ENCODE data around the gene TNNT1.

GRCh38 chr19:55160128-55160985 lies 11.4 kb upstream of the TNNT1 start:
- peak; percentile 98 for TF ChIP-seq CTCF (IDR thresholded peaks at IDR 0.05)
- no peak for TF ChIP-seq KDM1A (IDR thresholded peaks at IDR 0.05; ENCODE audit: low read depth)
- TF ChIP-seq POLR2AphosphoS2 (conservative IDR thresholded peaks at IDR 0.05; ENCODE audit: low read length), result no peak
- no peak for TF ChIP-seq RFX5 (IDR thresholded peaks at IDR 0.05)
- no peak for TF ChIP-seq HOXA7 (CRISPR knock-in tag; IDR thresholded peaks at IDR 0.05)
- no peak for TF ChIP-seq MAFK (IDR thresholded peaks at IDR 0.05; ENCODE audit: partially characterized antibody)
- TF ChIP-seq NR3C1 (IDR thresholded peaks at IDR 0.05), result no peak
- no peak for TF ChIP-seq TP53 (CRISPR knock-in tag; IDR thresholded peaks at IDR 0.05)
- TF ChIP-seq POLR2A (IDR thresholded peaks at IDR 0.05; ENCODE audit: low read length), result no peak
- peak; percentile 90 for TF ChIP-seq RAD21 (conservative IDR thresholded peaks at IDR 0.05 in 1 of 2, IDR thresholded peaks at IDR 0.05 in 1 of 2)

All from A549 (cell line).